A549 treated with GW870086 at 1 μM for 4 hours (cell line): Measurements from ENCODE around the gene TNXB. TPM values are rescaled to one million over a fixed set of nuclear protein-coding genes. Genes with fewer than 3 reads are reported as not detected.

Experiments used
- total RNA-seq: library from RNA; stranded (reverse); fragments of 200-300 nt; extraction: Qiagen RNA extraction; gene quantifications from 5 replicates; pipeline ENCODE4 v1.2.3, GENCODE V29; 2022; ENCODE audit warnings: low read depth

Gene TNXB, protein sequence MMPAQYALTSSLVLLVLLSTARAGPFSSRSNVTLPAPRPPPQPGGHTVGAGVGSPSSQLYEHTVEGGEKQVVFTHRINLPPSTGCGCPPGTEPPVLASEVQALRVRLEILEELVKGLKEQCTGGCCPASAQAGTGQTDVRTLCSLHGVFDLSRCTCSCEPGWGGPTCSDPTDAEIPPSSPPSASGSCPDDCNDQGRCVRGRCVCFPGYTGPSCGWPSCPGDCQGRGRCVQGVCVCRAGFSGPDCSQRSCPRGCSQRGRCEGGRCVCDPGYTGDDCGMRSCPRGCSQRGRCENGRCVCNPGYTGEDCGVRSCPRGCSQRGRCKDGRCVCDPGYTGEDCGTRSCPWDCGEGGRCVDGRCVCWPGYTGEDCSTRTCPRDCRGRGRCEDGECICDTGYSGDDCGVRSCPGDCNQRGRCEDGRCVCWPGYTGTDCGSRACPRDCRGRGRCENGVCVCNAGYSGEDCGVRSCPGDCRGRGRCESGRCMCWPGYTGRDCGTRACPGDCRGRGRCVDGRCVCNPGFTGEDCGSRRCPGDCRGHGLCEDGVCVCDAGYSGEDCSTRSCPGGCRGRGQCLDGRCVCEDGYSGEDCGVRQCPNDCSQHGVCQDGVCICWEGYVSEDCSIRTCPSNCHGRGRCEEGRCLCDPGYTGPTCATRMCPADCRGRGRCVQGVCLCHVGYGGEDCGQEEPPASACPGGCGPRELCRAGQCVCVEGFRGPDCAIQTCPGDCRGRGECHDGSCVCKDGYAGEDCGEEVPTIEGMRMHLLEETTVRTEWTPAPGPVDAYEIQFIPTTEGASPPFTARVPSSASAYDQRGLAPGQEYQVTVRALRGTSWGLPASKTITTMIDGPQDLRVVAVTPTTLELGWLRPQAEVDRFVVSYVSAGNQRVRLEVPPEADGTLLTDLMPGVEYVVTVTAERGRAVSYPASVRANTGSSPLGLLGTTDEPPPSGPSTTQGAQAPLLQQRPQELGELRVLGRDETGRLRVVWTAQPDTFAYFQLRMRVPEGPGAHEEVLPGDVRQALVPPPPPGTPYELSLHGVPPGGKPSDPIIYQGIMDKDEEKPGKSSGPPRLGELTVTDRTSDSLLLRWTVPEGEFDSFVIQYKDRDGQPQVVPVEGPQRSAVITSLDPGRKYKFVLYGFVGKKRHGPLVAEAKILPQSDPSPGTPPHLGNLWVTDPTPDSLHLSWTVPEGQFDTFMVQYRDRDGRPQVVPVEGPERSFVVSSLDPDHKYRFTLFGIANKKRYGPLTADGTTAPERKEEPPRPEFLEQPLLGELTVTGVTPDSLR (N-terminal part only)
- total RNA-seq, result 0.42 to 1.3 TPM (median 0.65 TPM) in 5 replicates

DNA sequence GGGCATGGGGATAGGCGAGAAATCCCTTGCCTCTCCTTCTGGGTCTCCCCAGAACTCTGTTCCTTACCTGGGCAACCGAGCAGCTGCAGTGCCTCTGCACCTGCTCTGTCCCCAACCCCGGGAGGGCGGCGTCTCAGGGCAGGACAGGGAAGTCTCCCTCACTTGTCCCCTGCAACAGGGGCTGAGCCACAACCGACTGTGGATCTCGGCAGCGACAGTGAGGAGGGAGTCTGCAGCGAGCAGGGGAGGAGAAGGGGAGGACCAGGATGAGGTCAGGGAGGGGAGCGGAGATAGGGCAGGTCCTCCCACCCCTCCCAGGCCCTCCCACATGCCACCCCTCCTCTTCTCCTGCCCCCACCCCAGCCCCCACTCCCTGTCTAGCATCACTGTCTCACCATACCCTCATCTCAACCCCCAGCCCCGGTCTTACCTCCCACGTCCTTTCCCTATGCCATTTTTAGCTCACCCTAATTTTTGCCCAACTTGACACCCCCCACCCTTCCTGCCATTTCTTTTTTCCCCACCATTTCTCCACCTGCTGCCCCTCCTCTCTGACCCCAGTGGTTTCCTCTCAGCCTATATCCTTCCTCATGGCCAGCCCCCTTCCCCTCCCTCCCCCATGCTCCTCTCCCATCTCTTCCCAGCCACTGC, at the start of gene TNXB:
Gene TNXB, minus strand, starts transcription at position 225 of the 651 bp plus-strand sequence. CDS start 11,140 bp downstream, outside the sequence.

DNA sequence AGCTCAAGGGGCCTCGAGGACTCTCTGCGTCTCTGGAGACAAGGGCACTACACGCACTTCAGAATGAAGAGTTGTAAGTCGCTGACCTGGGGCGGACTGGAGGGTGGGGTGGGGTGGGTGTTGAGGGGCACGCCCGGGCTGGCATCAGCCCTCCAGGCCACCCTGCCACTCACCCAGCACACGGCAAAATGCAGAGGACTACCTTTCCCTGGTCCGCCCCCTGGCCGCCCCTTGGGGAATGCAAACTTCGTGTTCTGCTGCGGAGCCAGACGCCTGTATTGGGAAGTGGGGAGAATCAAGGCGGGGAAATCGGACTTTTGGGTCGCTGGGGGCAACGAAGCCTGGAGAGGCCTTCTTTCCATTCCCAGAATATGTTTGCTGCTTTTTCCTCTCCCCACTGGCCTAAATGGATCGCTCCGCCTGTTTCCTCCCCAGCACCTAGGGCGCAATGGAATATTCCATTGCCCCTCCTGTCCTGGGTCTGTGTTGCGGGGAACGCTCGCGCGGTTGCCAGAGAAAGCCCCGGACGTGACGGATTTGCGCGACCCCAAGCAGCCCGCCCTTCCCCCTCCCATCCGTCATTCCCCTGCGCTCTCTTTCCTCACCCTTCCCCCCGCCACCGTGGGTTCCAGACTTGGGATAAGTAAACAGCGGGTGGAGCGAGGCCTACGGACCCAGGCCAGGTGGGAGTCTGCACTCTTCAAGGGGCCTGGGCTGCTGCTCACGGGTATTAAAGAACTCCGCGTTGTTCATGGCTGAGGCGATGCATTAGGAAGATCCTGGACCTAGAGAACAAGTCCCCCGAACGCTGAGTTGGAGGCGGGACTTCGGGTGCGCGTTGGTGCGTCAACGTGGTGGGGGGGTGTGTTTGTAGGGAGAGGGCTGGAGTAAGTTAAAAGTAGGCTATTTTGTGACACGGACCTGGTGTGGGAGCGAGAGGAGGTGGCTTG, 44.7 kb upstream of the TNXB start, which contains the start of gene PPT2:
Gene PPT2, plus strand, starts transcription at position 578 of the 950 bp plus-strand sequence. CDS start 454 bp downstream, outside the sequence.

DNA sequence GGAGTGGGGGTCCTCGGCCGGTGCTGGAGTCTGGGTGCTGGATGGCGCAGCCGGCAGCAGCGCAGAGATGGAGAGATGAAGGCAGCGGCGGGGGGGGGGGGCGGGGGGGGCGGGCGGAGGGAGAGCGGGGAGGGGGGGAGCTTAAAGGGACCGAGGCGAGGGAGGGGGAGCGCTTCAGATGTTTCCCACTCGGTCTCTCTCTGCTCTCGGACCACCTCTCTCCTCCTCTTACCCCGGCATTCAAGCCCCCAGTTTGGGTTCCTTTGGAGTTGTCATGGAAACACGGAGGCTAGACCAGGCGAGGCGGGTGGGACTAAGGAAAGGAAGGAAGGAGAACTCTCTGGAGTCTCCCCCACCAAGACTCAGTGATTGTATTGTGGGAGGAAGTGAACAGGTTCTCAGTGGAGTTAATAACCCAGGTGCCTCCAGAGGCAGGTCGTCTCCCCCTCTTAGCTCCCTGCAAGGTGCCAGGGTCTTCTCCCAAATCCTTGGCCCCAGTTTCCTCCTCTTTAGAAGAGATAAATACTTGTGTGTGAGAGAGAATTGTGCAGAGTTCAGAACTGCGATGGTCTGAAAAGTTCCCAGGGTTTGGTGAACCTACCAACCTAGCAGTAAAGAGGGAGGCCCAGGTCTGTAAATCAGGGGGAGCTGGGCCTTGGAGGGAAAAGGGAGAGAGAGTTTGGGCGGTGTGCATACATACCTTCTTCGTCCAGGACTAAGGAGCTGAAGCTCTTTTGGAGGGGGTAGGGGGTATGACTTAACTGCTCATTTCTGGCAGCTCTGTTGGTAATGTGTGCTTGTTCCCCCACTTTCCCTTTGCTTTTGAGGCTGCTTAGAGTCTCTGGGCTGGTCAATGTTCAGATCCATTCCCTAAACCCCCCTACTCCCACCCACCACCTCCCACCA, 43.0 kb upstream of the TNXB start, which contains the start of gene PRRT1:
Gene PRRT1, minus strand, starts transcription at position 77 of the 906 bp plus-strand sequence. CDS start 112 bp downstream, outside the sequence.

DNA sequence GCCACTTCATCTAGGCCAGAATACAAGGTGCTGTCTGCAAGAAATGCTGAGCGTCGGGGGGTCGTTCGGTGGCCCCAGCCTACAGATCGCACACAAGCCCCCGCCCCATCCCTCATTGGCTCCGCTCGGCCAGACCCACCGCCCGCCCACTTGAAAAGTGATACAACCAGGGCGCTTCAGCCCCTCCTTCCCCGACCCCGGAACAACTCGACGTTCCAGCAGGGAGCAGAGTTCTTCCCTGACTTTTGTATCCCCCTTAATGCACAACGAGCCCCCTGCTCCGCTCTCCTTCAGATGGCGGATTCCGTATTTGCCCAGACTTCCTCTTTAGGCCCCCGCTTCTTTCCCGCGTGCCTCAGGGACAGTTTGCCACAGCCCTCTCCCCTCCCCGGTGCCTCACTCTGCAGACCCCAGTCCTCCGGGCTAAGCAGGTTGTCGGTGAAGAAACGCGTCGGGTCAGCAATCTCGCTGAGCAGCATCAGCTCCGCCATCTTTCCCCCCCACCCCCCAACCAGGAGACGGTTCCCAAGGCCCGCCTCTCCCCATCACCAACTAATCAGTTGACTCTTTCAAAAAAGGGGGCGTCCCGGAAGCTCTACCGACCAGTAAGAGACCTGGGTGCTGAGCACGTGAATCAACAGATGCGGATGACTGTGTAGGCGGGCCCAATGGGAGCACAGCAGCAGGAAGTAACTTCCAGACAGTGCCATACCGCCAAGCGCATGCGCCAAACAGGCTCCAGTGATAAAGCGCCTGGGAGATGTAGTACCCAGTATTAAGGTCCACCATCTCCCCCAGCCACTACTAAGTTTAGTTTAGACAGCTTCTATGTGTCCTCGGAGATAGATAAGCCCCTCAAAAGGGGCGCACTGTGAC, 18.8 kb upstream of the TNXB start, which contains the start of gene ATF6B:
Gene ATF6B, minus strand, starts transcription at position 530 of the 876 bp plus-strand sequence. Its CDS starts 39 bp downstream, at position 491.

DNA sequence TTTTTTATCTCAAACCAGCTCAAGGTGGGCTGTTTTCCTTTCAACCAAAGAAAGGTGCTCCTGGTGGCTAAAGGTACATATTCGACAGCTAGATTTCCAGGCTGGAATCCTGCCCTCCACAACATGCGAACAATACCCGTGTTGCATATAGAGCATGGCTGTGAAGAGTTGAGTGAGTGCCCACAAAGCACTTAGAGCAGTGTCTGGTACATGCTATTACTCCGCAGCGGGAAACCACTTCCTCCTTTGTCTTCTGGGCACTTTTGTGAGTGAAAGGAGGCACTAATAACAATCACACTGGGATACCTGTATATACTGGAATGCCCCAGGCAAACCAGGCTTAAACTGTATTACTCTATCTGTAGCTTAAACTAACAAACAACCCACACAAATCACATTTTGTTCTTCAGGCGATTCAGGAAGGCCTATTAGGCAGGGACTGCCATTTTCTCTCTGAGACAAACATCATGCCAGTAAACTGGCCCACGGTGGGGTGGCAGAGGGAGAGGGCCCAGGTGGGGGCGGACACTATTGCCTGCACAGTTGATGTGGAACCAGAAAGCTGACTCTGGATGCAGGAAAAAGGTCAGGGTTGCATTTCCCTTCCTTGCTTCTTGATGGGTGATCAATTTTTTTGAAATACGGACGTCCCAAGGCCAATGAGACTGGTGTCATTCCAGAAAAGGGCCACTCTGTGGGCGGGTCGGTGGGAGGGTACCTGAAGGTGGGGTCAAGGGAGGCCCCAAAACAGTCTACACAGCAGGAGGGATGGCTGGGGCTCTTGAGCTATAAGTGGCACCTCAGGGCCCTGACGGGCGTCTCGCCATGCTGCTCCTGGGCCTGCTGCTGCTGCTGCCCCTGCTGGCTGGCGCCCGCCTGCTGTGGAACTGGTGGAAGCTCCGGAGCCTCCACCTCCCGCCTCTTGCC, 71.3 kb downstream of the TNXB start, which contains the start of gene CYP21A2:
Gene CYP21A2, plus strand, starts transcription at position 818 of the 927 bp plus-strand sequence. Its CDS starts 8 bp downstream, at position 826.

DNA sequence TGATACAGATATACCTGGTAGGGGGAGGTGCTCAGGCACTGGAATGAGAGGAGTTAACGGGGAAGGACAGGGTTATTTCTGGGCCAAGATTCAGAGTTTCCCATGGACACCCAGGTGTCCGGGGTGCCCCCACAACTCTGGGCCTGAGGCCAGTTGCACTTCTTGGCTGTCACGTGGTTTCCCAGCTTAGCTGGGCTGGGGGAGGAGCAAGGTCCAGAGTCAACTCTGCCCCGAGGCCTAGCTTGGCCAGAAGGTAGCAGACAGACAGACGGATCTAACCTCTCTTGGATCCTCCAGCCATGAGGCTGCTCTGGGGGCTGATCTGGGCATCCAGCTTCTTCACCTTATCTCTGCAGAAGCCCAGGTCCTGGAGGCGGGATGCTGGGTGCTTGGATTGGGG, 94.6 kb downstream of the TNXB start, which contains the start of gene C4B:
Gene C4B, plus strand, starts transcription at position 249 of the 400 bp plus-strand sequence. Its CDS starts 51 bp downstream, at position 300.

Other genes with a start within 250 kb of the TNXB start
- 24.9 to 34.9 TPM (median 25.5 TPM) in 5 replicates for gene NEU1, start 246.5 kb downstream of the TNXB start, total RNA-seq
- gene SLC44A4, start 230.3 kb downstream of the TNXB start, total RNA-seq, result 0.05 to 0.21 TPM in 2 of 5 replicates, not detected in the others
- gene EHMT2, start 211.6 kb downstream of the TNXB start, total RNA-seq, result 23.1 to 27.6 TPM (median 27.1 TPM) in 5 replicates
- 3.1 to 4.0 TPM (median 3.5 TPM) in 5 replicates for gene ZBTB12, start 207.3 kb downstream of the TNXB start, total RNA-seq
- 0.07 to 0.43 TPM (median 0.23 TPM) in 5 replicates for gene C2, start 181.6 kb downstream of the TNXB start, total RNA-seq
- 1.6 to 3.3 TPM (median 2.4 TPM) in 5 replicates for gene CFB, start 163.2 kb downstream of the TNXB start, total RNA-seq
- gene NELFE, start 150.4 kb downstream of the TNXB start, total RNA-seq, result 73.9 to 80.8 TPM (median 79.3 TPM) in 5 replicates
- gene SKIC2, start 150.2 kb downstream of the TNXB start, total RNA-seq, result 16.7 to 25.7 TPM (median 25.0 TPM) in 5 replicates
- gene DXO, start 137.2 kb downstream of the TNXB start, total RNA-seq, result 10.4 to 12.0 TPM (median 11.0 TPM) in 5 replicates
- gene C4A, start 127.3 kb downstream of the TNXB start, total RNA-seq, result 0.87 to 1.7 TPM (median 0.93 TPM) in 5 replicates
- gene C4B, start 94.5 kb downstream of the TNXB start, total RNA-seq, result 0.53 to 1.4 TPM (median 1.1 TPM) in 5 replicates
- gene CYP21A2, start 70.9 kb downstream of the TNXB start, total RNA-seq, result 0.08 TPM in 1 of 5 replicates, not detected in the others
- 25.5 to 33.4 TPM (median 33.2 TPM) in 5 replicates for gene ATF6B, start 18.9 kb upstream of the TNXB start, total RNA-seq
- 6.4 to 7.8 TPM (median 7.4 TPM) in 5 replicates for gene FKBPL, start 20.9 kb upstream of the TNXB start, total RNA-seq
- gene PRRT1, start 42.6 kb upstream of the TNXB start, total RNA-seq, result 0.41 to 0.74 TPM (median 0.62 TPM) in 5 replicates
- gene PPT2, start 44.8 kb upstream of the TNXB start, total RNA-seq, result 7.8 to 10.0 TPM (median 9.0 TPM) in 5 replicates
- 0.94 to 1.8 TPM (median 1.5 TPM) in 5 replicates for gene EGFL8, start 55.3 kb upstream of the TNXB start, total RNA-seq
- gene AGPAT1, start 66.7 kb upstream of the TNXB start, total RNA-seq, result 29.2 to 39.1 TPM (median 37.9 TPM) in 5 replicates
- 32.6 to 46.6 TPM (median 46.1 TPM) in 5 replicates for gene RNF5, start 69.1 kb upstream of the TNXB start, total RNA-seq
- gene AGER, start 74.9 kb upstream of the TNXB start, total RNA-seq, result 1.3 to 2.3 TPM (median 2.0 TPM) in 5 replicates
- gene PBX2, start 80.9 kb upstream of the TNXB start, total RNA-seq, result 10.9 to 18.1 TPM (median 17.2 TPM) in 5 replicates
- gene GPSM3, start 83.3 kb upstream of the TNXB start, total RNA-seq, result 0.22 to 0.49 TPM (median 0.43 TPM) in 5 replicates
- gene NOTCH4, start 114.7 kb upstream of the TNXB start, total RNA-seq, result 0.38 to 0.79 TPM (median 0.71 TPM) in 5 replicates